H1 (cell line): ENCODE data around the gene APOL4. TPM values are rescaled to one million over a fixed set of nuclear protein-coding genes. Genes with fewer than 3 reads are reported as not detected.

Source experiments
- CTCF ChIA-PET: fragments of 300-600 bp; sonication (Branson Sonifier 250); formaldehyde crosslinking; loops from one replicate; lab custom pipeline; 2021; ENCODE audit not compliant: partially characterized antibody; lab: Charles Lee
- POLR2A ChIA-PET: fragments of 300-600 bp; sonication (Branson Sonifier 250); formaldehyde crosslinking; loops from one replicate; lab custom pipeline; 2021; ENCODE audit warnings: inconsistent platforms; ENCODE audit not compliant: partially characterized antibody; lab: Charles Lee
- DNase-seq, 2 experiments: peaks; one replicate each; pipeline versions ENCODE4 v3.0.0 to v3.0.0-alpha.2; 2010 to 2022; ENCODE audit warnings: low spot score in 2 of 2, low read depth in 1 of 2, mixed read lengths in 1 of 2
- FAIRE-seq: peaks from 2 replicates; lab custom pipeline; 2011; peaks lifted over from hg19 to GRCh38; lab: Jason Lieb, UNC
- H2AFZ ChIP-seq: 2 replicates; pipeline ENCODE4 v1.8.1; 2012; ENCODE audit warnings: low read length, inconsistent platforms
- H2AK5ac ChIP-seq: 2 replicates; pipeline ENCODE4 v1.6.1; 2013; ENCODE audit warnings: low read depth, low read length
- H2BK120ac ChIP-seq: replicated peaks from 2 replicates; pipeline ENCODE3; 2013; ENCODE audit warnings: low read depth, low read length, inconsistent platforms
- H2BK12ac ChIP-seq: 2 replicates; pipeline ENCODE4 v1.6.1; 2013; ENCODE audit warnings: low read depth, low read length
- H2BK15ac ChIP-seq: 2 replicates; pipeline ENCODE4 v1.6.1; 2013; ENCODE audit warnings: low read length
- H2BK20ac ChIP-seq: 2 replicates; pipeline ENCODE4 v1.6.1; 2013; ENCODE audit warnings: low read length
- H2BK5ac ChIP-seq: 2 replicates; pipeline ENCODE4 v1.6.1; 2013; ENCODE audit warnings: low read depth, low read length
- H3K14ac ChIP-seq: 2 replicates; pipeline ENCODE4 v1.6.1; 2013; ENCODE audit warnings: inconsistent platforms; ENCODE audit not compliant: insufficient read length
- H3K18ac ChIP-seq: 2 replicates; pipeline ENCODE4 v1.6.1; 2013; ENCODE audit warnings: low read length; ENCODE audit errors: extremely low read depth
- H3K23ac ChIP-seq: 2 replicates; pipeline ENCODE4 v1.6.1; 2013; ENCODE audit warnings: inconsistent platforms; ENCODE audit not compliant: insufficient read length
- H3K23me2 ChIP-seq: 2 replicates; pipeline ENCODE4 v1.6.1; 2013; ENCODE audit warnings: low read depth, low read length
- H3K27ac ChIP-seq: 2 replicates; pipeline ENCODE4 v1.6.1; 2011; ENCODE audit warnings: low read depth, low read length, inconsistent platforms
- H3K27me3 ChIP-seq, 4 experiments: replicated peaks in 1 of 4; 1 replicate in 1 of 4; 2 replicates in 3 of 4; pipeline versions ENCODE4 v1.6.1 to v1.8.1; 2011 to 2013; ENCODE audit warnings: low read length in 3 of 4, mild to moderate bottlenecking in 3 of 4, inconsistent platforms in 2 of 4, mixed read lengths in 2 of 4, moderate library complexity in 1 of 4; ENCODE audit not compliant: control insufficient read depth in 3 of 4, insufficient read depth in 3 of 4; ENCODE audit errors: extremely low read depth in 1 of 4
- H3K36me3 ChIP-seq, 4 experiments: 2 replicates each; pipeline versions ENCODE4 v1.6.1 to v1.8.1; 2011 to 2013; ENCODE audit warnings: mild to moderate bottlenecking in 4 of 4, low read length in 3 of 4, moderate library complexity in 2 of 4, control low read depth in 1 of 4, inconsistent platforms in 1 of 4; ENCODE audit not compliant: insufficient read depth in 4 of 4, control insufficient read depth in 2 of 4
- H3K4ac ChIP-seq: replicated peaks from 2 replicates; pipeline ENCODE3; 2013; ENCODE audit warnings: low read length, low read depth, mixed read lengths, inconsistent platforms; ENCODE audit not compliant: insufficient read length
- H3K4me1 ChIP-seq, 4 experiments: replicated peaks in 1 of 4; 1 replicate in 1 of 4; 2 replicates in 3 of 4; pipeline versions ENCODE4 v1.6.1 to v1.8.1; 2011 to 2013; ENCODE audit warnings: low read length in 3 of 4, inconsistent platforms in 2 of 4, mixed read lengths in 1 of 4; ENCODE audit not compliant: insufficient read depth in 4 of 4, control insufficient read depth in 3 of 4
- H3K4me2 ChIP-seq, 2 experiments: 2 replicates each; pipeline versions ENCODE4 v1.6.1 to v1.8.1; 2011 to 2013; ENCODE audit warnings: low read depth in 2 of 2, low read length in 2 of 2, control low read depth in 1 of 2, inconsistent platforms in 1 of 2, mild to moderate bottlenecking in 1 of 2; ENCODE audit not compliant: insufficient read depth in 1 of 2
- H3K4me3 ChIP-seq, 4 experiments: fragments of 200-600, 300-600 bp in 1 of 4; sonication (generic), shearing (Covaris generic), sonication (Bioruptor Twin) in 1 of 4; 2 replicates each; pipeline versions ENCODE4 v1.5.1 to v1.8.1; 2011 to 2016; ENCODE audit warnings: low read length in 4 of 4, low read depth in 3 of 4, control low read depth in 2 of 4, inconsistent platforms in 2 of 4, mild to moderate bottlenecking in 2 of 4, mixed read lengths in 1 of 4, moderate library complexity in 1 of 4; ENCODE audit not compliant: insufficient read depth in 2 of 4; ENCODE audit errors: extremely low read depth in 1 of 4
- H3K56ac ChIP-seq: replicated peaks from 2 replicates; pipeline ENCODE3; 2013; ENCODE audit warnings: low read depth, mild to moderate bottlenecking, mixed read lengths, low read length, inconsistent platforms; ENCODE audit not compliant: insufficient read length
- H3K79me1 ChIP-seq: 2 replicates; pipeline ENCODE4 v1.6.1; 2013; ENCODE audit warnings: low read depth, low read length, control low read depth
- H3K79me2 ChIP-seq, 2 experiments: 2 replicates each; pipeline versions ENCODE4 v1.6.1 to v1.8.1; 2012 to 2013; ENCODE audit warnings: low read length in 2 of 2, mild to moderate bottlenecking in 2 of 2, inconsistent platforms in 1 of 2; ENCODE audit not compliant: insufficient read depth in 2 of 2, control insufficient read depth in 1 of 2
- H3K9ac ChIP-seq, 4 experiments: replicated peaks in 1 of 4; 1 replicate in 1 of 4; 2 replicates in 3 of 4; pipeline versions ENCODE4 v1.6.1 to v1.8.1; 2011 to 2013; ENCODE audit warnings: low read depth in 3 of 4, low read length in 3 of 4, control low read depth in 2 of 4, mild to moderate bottlenecking in 2 of 4, moderate library complexity in 2 of 4, inconsistent platforms in 1 of 4; ENCODE audit errors: extremely low read depth in 1 of 4
- H3K9me3 ChIP-seq, 2 experiments: 2 replicates each; pipeline versions ENCODE4 v1.6.1 to v1.8.1; 2012 to 2013; ENCODE audit warnings: mild to moderate bottlenecking in 2 of 2, moderate library complexity in 2 of 2, control low read depth in 1 of 2, inconsistent platforms in 1 of 2, low read depth in 1 of 2, low read length in 1 of 2, mixed read lengths in 1 of 2; ENCODE audit not compliant: insufficient read depth in 2 of 2
- H4K20me1 ChIP-seq, 2 experiments: replicated peaks in 1 of 2; 2 replicates each; pipeline versions ENCODE3 to v1.8.1; 2011 to 2013; ENCODE audit warnings: inconsistent platforms in 2 of 2, low read length in 2 of 2, mild to moderate bottlenecking in 1 of 2; ENCODE audit not compliant: insufficient read depth in 2 of 2, control insufficient read depth in 1 of 2
- H4K5ac ChIP-seq: 2 replicates; pipeline ENCODE4 v1.6.1; 2013; ENCODE audit warnings: low read length, low read depth, mixed read lengths, inconsistent platforms; ENCODE audit not compliant: insufficient read length
- H4K8ac ChIP-seq: 2 replicates; pipeline ENCODE4 v1.8.0; 2013; ENCODE audit warnings: mild to moderate bottlenecking, moderate library complexity, low read length, inconsistent platforms; ENCODE audit not compliant: insufficient read depth; ENCODE audit errors: extremely low read depth
- H4K91ac ChIP-seq: replicated peaks from 2 replicates; pipeline ENCODE3; 2013; ENCODE audit warnings: low read length, mixed read lengths, inconsistent platforms; ENCODE audit not compliant: insufficient read length
- CHD2 ChIP-seq: IDR thresholded peaks from 2 replicates; pipeline ENCODE4 v1.6.1; 2012; ENCODE audit warnings: low read length, improper control_type of control experiment
- MAFK ChIP-seq: IDR thresholded peaks from 2 replicates; pipeline ENCODE4 v1.6.1; 2012; ENCODE audit warnings: low read depth, mild to moderate bottlenecking, improper control_type of control experiment, low read length
- MAX ChIP-seq: IDR thresholded peaks from 2 replicates; pipeline ENCODE4 v1.6.1; 2012; ENCODE audit warnings: inconsistent platforms
- RFX5 ChIP-seq: IDR thresholded peaks from 2 replicates; pipeline ENCODE4 v1.6.1; 2011; ENCODE audit warnings: low read depth, low read length, improper control_type of control experiment, borderline replicate concordance
- SRF ChIP-seq: IDR thresholded peaks from 2 replicates; pipeline ENCODE4 v1.6.1; 2011; ENCODE audit warnings: mild to moderate bottlenecking, low read depth, low read length, moderate library complexity
- WGBS, 2 experiments: shearing (Covaris generic) in 1 of 2; methylation state at CpG; one replicate each; pipeline versions ENCODE4 v1.1.6 to v1.1.7; 2013 to 2015; ENCODE audit warnings: low lambda C conversion rate in 2 of 2, mixed read lengths in 2 of 2, inconsistent platforms in 1 of 2, low coverage in 1 of 2, missing lambda C conversion rate in 1 of 2; ENCODE audit not compliant: insufficient replicate concordance in 2 of 2, insufficient coverage in 1 of 2, insufficient read length in 1 of 2; ENCODE audit errors: extremely low coverage in 1 of 2, missing lambda C conversion rate in 1 of 2; 5-methylcytosine and 5-hydroxymethylcytosine counted together
- polyA plus RNA-seq, 7 experiments: library from polyadenylated mRNA; depleted of rRNA in 3 of 7; stranded (reverse) in 5 of 7; unstranded in 2 of 7; fragments of >200 nt in 5 of 7; fragments of 200-250 nt in 2 of 7; gene quantifications; 1 replicate in 5 of 7; 2 replicates in 1 of 7; 4 replicates in 1 of 7; pipeline versions ENCODE4 v1.2.1 to v1.2.3, GENCODE V29; 2011 to 2013; ENCODE audit warnings: missing spikeins in 2 of 7, mixed read lengths in 2 of 7
- total RNA-seq: library from RNA; stranded (reverse); fragmentation: NEBNext Ultra II Directional; extraction: Animal tissue kit (Norgen Biotek cat#: 25700); gene quantifications from 2 replicates; pipeline ENCODE4 v1.2.1, GENCODE V29; 2021

APOL4 gene
- total and polyA plus RNA-seq, 2 of the 8 experiments (the other 6 are each of a cell fraction or from before 2014, with no cell fraction given), result 0.02 TPM; not detected in 1

GRCh38 chr22:36243986-36244385 lies 42.4 kb upstream of the APOL4 start:
- CTCF ChIA-PET, result interaction anchor here (0.6 to 3.1 kb wide), 8 partner anchors 9 to 92 kb away, joined by 3 to 11 read pairs (median 6); partner anchors contain the start of gene APOL1

More at GRCh38 chr22:36243986-36244385, 42.4 kb upstream of the APOL4 start:
- Histone ChIP-seq H3K4me1 (peaks cover 0 to 8% (median 5%) of the 10 kb centered on the region in 4 experiments; a peak in 4 of 7 replicates), H3K14ac (no peak overlapping the region), H3K23ac (no peak overlapping the region), H2BK5ac (no peak overlapping the region), H3K27ac (no peak overlapping the region), H3K56ac (no peak overlapping the region), H4K20me1 (no peaks in the 10 kb centered on the region), H2BK12ac (0 out of 2 replicates have a peak overlapping the region, but pooled peaks have one; percentile 27), H2BK120ac (no peak overlapping the region), H3K79me1 (no peaks in the 10 kb centered on the region), H3K23me2 (peaks cover 3% of the 10 kb centered on the region; the same call in 1 of the 2 replicates), H3K79me2 (no peaks in the 10 kb centered on the region), H4K5ac (no peak overlapping the region), H2AFZ (no peak overlapping the region), H4K8ac (no peak overlapping the region), H3K4me3 (no peak overlapping the region), H2BK15ac (0 out of 2 replicates have a peak overlapping the region, but pooled peaks have one; percentile 61), H3K9me3 (peaks cover 0 to 7% of the 10 kb centered on the region in 2 experiments; a peak in 3 of 4 replicates), H4K91ac (no peak overlapping the region), H3K18ac (no peak overlapping the region), H3K4ac (no peak overlapping the region), H2AK5ac (no peak overlapping the region), H3K36me3 (no peaks in the 10 kb centered on the region), H3K27me3 (no peaks in the 10 kb centered on the region), H3K4me2 (no peak overlapping the region), H2BK20ac (no peak overlapping the region), H3K9ac (no peak overlapping the region)
- 84% methylated on average over 5 of the region's 5 CpGs; no CpG with 5 or more reads in 1 of the 2 experiments for WGBS, 2 experiments
- DNase-seq (no peak), FAIRE-seq (no peak)
- POLR2A ChIA-PET, result interaction anchor here (0.8 to 1.4 kb wide), 2 partner anchors 58 to 238 kb away, joined by 3 read pairs; no protein-coding TSS in a partner anchor
- TF ChIP-seq RFX5 (no peak), MAX (no peak), MAFK (no peak), SRF (no peak), CHD2 (no peak)
